DOHH2 (cell line): ENCODE data around the gene CCDC91.

Source experiments
- EZH2phosphoT487 ChIP-seq: fragments of 200-600 bp; sonication (generic); IDR thresholded peaks from 2 replicates; pipeline ENCODE4 v1.6.1; 2017; ENCODE audit warnings: borderline replicate concordance, mild to moderate bottlenecking, antibody characterized with exemption, low read length, moderate library complexity, mixed read lengths
- TF ChIP-seq, protein P1 (sequence below): fragments of 200-600 bp; sonication (generic); IDR thresholded peaks from one replicate; pipeline ENCODE4 v1.5.1; 2014; ENCODE audit warnings: antibody characterized with exemption, mild to moderate bottlenecking, low read depth, low read length; ENCODE audit not compliant: poor library complexity, severe bottlenecking

DNA sequence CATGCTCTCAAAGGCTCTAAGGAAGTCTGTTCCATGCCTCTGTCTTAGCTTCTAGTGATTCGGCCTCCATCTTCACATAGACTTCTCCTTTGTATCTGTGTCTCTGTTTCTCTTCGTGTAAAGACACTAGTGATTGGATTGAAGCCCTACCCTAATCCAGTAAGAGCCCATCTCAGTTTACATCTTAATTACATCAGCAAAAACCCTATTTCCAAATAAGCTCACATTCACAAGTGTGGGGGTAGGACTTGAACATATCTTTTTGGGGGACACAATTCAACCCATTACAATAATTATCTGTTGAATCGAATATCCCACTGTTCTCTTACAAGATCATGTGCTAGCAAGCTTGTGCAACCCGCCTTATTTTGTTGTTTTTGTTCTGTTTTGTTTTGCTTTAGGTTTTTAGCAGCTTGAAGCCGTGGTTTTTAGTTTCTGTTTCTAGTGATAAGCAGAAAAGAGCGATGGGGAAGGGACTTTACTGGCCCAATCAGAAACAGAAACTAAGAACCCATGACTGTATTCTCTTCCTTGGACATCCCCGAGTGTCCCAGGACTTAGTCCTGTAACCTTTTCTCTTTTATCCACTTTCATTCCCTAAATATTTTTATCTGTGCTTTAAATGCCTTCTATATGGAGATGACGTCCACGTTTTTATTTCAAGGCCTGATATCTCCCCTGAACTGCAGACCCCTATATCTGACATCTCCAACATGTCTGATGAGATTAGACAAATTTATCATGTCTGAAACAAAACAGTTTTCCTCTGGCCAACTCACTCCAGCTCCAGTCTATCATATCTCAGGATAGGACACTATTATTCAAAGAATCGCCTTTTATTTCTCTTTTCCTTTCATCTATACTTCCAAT, 353.0 kb downstream of the CCDC91 start:
- TF ChIP-seq, protein P1, sequence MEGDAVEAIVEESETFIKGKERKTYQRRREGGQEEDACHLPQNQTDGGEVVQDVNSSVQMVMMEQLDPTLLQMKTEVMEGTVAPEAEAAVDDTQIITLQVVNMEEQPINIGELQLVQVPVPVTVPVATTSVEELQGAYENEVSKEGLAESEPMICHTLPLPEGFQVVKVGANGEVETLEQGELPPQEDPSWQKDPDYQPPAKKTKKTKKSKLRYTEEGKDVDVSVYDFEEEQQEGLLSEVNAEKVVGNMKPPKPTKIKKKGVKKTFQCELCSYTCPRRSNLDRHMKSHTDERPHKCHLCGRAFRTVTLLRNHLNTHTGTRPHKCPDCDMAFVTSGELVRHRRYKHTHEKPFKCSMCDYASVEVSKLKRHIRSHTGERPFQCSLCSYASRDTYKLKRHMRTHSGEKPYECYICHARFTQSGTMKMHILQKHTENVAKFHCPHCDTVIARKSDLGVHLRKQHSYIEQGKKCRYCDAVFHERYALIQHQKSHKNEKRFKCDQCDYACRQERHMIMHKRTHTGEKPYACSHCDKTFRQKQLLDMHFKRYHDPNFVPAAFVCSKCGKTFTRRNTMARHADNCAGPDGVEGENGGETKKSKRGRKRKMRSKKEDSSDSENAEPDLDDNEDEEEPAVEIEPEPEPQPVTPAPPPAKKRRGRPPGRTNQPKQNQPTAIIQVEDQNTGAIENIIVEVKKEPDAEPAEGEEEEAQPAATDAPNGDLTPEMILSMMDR, result no peak
- no peak for TF ChIP-seq EZH2phosphoT487
